ENCODE measurements around the gene RNF208. TPM values are rescaled to one million over a fixed set of nuclear protein-coding genes. Genes with fewer than 3 reads are reported as not detected.

The RNF208 gene
- total RNA-seq, 1 donor from 2014 or later = not detected

DNA sequence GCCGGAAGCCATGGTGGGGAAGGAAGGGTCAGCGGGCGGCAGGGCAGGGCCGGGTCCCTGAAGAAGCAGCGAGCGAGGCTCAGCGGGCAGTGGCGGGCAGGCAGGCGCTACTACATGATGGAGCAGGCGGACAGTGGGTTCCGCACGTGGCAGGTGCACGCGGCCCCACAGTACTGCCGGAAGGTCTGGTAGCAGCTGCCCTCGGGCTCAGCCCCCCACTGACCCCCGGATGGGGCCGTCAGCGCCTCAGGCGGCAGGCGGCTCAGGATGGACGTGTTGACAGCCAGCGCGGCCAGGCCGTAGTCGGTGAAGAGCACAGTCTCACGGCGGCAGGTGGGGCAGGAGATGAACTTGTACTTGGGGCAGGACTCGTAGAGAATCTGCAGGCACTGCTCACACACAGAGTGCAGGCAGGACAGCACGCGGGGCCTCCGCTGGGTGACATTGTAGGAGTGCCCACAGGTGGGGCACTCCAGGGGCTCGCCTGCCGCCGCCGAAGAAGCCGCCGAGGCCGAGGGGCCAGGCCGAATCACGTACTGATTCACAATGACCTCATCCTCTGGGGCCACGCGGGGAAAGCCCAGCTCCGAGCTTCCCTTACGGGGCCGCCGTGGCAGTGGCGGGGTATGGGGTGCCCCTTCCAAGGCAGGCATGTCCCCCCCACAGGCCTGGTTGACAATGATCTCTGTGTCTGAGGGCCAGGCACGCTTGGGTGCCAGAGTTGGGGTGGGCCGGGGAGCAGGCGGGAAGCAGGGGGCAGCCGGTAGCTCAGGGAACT is 1.5 kb downstream of the RNF208 start:
- Histone ChIP-seq H3K27me3 (ENCODE audit: control insufficient read depth in 3 of 3, insufficient read depth in 3 of 3, low read length in 3 of 3) (no peaks in the 10 kb centered on the region), H3K36me3 (ENCODE audit: control insufficient read depth in 3 of 3, insufficient read depth in 3 of 3, low read length in 3 of 3) (peaks cover 0 to 2% (median 0%) of the 10 kb centered on the region in 3 donors), H3K4me1 (ENCODE audit: control insufficient read depth in 3 of 3, insufficient read depth in 3 of 3, low read length in 3 of 3) (peaks cover 20 to 43% (median 27%) of the 10 kb centered on the region in 3 donors), H3K9ac (ENCODE audit: low read depth in 1 of 3, low read length in 3 of 3) (no peak overlapping the region), H3K27ac (ENCODE audit: low read depth, low read length) (no peak overlapping the region), H3K9me3 (ENCODE audit: control insufficient read depth in 3 of 3, low read length in 3 of 3) (no peaks in the 10 kb centered on the region), H3K4me3 (ENCODE audit: low read length in 3 of 3) (no peak overlapping the region)

DNA sequence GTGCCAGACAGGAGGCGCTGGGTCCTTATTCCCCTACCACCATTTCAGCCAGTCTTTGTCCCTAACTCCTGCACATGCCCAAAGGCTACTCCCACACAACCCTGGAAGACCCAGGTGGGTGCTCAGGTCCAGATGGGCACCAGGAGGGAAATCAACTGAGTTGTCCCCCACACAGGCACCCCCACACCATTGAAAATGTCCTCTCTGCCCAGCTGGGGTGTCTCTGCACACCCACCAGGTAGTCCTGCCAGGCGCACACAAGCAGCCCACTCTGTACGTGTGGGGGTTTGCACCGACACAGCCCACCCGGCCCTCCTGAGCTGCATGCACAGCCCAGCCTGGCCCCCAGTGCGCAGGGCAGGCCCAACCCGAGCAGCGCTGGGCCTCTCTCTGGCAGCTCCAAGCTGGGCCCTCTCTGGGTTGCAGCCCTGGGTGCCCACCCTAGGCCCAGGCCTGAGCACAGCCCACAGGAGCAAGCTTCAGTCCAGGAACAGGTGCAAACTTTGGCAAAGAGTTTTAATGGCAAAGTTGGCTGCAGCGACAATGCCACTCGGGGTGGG is 2.2 kb downstream of the RNF208 start:
- no peak overlapping the region for H3K9ac ChIP-seq (ENCODE audit: low read depth in 1 of 3, low read length in 3 of 3)
- peaks cover 20 to 43% (median 27%) of the 10 kb centered on the region in 3 donors for H3K4me1 ChIP-seq (ENCODE audit: control insufficient read depth in 3 of 3, insufficient read depth in 3 of 3, low read length in 3 of 3)
- H3K9me3 ChIP-seq (ENCODE audit: control insufficient read depth in 3 of 3, low read length in 3 of 3) = no peaks in the 10 kb centered on the region
- H3K27ac ChIP-seq (ENCODE audit: low read depth, low read length) = no peak overlapping the region
- no peak overlapping the region for H3K4me3 ChIP-seq (ENCODE audit: low read length in 3 of 3)
- no peaks in the 10 kb centered on the region for H3K27me3 ChIP-seq (ENCODE audit: control insufficient read depth in 3 of 3, insufficient read depth in 3 of 3, low read length in 3 of 3)
- H3K36me3 ChIP-seq (ENCODE audit: control insufficient read depth in 3 of 3, insufficient read depth in 3 of 3, low read length in 3 of 3) = peaks cover 0 to 2% (median 0%) of the 10 kb centered on the region in 3 donors

DNA sequence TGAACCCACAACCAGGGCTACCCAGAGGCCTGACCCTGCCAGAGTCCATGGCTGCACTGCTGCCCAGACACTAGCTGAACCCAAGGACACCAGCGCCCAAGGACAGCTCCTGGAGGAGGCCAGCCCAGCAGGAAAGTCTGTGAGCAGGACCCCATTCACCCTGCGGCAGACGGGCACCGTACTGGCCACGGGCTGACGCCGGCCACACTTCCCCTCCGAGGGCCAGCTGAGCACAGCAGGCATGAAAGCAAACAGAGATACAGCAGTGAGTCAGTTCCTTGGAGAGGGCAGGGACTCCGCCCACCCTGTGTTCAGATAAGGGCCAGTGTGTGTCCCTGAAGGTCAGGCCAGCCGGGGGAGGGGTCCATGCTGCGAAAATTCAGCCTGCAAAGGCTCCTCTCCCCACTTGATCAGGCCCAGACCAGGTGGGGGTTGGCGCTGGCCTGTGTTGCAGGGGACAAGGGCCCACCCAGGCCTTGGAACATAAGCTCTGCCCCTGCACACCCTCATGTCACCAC is 3.2 kb downstream of the RNF208 start:
- no peak overlapping the region for H3K27ac ChIP-seq (ENCODE audit: low read depth, low read length)

DNA sequence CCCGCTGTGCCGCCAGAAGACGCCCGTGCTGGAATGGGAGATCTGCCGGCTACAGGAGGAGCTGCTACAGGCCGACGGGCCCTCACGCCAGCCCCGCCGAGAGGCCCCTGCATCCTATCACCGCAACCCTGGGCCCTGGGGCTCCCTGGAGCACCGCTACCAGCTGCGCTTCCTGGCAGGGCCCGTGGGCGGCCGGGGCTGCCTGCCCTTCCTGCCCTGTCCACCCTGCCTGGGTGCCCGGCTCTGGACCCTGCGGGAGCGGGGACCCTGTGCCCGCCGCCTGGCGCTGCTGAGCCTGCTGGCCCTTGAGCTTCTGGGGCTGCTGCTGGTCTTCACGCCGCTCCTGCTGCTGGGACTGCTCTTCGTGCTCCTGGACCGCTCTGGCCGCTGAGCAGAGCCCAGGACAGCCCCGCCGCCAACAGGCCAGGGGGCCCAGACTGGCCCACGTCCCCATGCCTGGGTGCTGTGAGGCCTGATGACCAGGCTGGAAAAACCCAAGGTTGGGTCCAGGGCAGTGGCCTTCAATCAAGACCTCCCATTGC is 3.8 kb downstream of the RNF208 start:
- Histone ChIP-seq H3K4me1 (ENCODE audit: control insufficient read depth in 3 of 3, insufficient read depth in 3 of 3, low read length in 3 of 3) (peaks cover 14 to 34% (median 22%) of the 10 kb centered on the region in 3 donors), H3K9me3 (ENCODE audit: control insufficient read depth in 3 of 3, low read length in 3 of 3) (no peaks in the 10 kb centered on the region), H3K27ac (ENCODE audit: low read depth, low read length) (no peak overlapping the region), H3K4me3 (ENCODE audit: low read length in 3 of 3) (peak overlapping the region in 1 of 3 donors; percentile 58), H3K27me3 (ENCODE audit: control insufficient read depth in 3 of 3, insufficient read depth in 3 of 3, low read length in 3 of 3) (no peaks in the 10 kb centered on the region), H3K36me3 (ENCODE audit: control insufficient read depth in 3 of 3, insufficient read depth in 3 of 3, low read length in 3 of 3) (peaks cover 0 to 2% (median 0%) of the 10 kb centered on the region in 3 donors), H3K9ac (ENCODE audit: low read depth in 1 of 3, low read length in 3 of 3) (peak overlapping the region in 2 of 3 donors; percentile 8 to 80)

More for the DNA sequence above, 3.2 kb downstream of the RNF208 start:
- Histone ChIP-seq H3K4me3 (ENCODE audit: low read length in 3 of 3) (no peak overlapping the region), H3K4me1 (ENCODE audit: control insufficient read depth in 3 of 3, insufficient read depth in 3 of 3, low read length in 3 of 3) (peaks cover 16 to 34% (median 22%) of the 10 kb centered on the region in 3 donors), H3K27me3 (ENCODE audit: control insufficient read depth in 3 of 3, insufficient read depth in 3 of 3, low read length in 3 of 3) (no peaks in the 10 kb centered on the region), H3K9ac (ENCODE audit: low read depth in 1 of 3, low read length in 3 of 3) (peak overlapping the region in 2 of 3 donors; percentile 8 to 80), H3K36me3 (ENCODE audit: control insufficient read depth in 3 of 3, insufficient read depth in 3 of 3, low read length in 3 of 3) (peaks cover 0 to 2% (median 0%) of the 10 kb centered on the region in 3 donors), H3K9me3 (ENCODE audit: control insufficient read depth in 3 of 3, low read length in 3 of 3) (no peaks in the 10 kb centered on the region)

DNA sequence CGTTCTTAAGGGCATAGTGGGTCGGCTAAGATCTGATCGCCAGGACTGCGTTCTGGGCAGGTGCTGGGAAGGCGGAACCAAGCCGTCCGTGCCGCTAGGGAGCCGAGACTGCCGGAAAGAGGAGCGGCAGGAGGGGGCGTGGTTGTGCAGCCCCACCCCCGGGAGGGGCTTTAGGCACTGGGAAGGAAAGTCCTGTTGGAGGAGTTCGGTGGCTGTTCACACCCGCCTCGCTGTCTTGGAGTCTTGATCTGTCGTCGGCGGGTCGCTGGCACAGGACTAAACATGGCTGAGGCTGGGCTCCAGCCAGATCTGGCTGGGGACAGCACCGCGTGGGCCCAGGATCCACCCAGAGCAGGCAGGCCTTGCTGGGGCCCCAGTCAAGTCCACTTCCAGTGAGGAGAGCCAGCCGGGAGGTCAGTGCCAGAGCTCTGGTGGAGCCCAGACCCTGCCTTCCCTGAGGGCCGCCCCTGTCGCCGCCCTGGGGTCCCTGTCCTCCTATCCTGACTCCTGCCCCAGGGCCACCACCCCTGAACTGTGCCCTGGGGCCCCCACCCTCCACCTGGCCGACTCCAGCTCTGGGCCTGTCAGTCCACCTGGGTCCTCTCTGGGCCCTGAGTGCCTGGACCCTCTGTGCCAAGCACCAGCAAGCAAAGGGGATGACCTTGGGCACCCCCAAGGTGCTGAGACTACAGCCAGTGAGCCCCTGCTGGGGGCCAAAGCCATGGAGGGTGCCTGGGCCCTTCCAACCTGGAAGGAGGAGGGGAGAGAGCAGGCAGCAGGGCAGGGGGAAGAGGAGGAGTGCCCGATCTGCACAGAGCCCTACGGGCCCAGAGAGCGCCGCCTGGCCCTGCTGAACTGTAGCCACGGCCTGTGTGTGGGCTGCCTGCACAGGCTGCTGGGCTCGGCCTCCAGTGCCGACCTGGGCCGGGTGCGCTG is 4.5 kb downstream of the RNF208 start:
- H3K4me3 ChIP-seq (ENCODE audit: low read length in 3 of 3) = peak overlapping the region; percentile 38 to 64 (median 58)
- peaks cover 8 to 27% (median 16%) of the 10 kb centered on the region in 3 donors for H3K4me1 ChIP-seq (ENCODE audit: control insufficient read depth in 3 of 3, insufficient read depth in 3 of 3, low read length in 3 of 3)
- no peaks in the 10 kb centered on the region for H3K9me3 ChIP-seq (ENCODE audit: control insufficient read depth in 3 of 3, low read length in 3 of 3)
- no peaks in the 10 kb centered on the region for H3K27me3 ChIP-seq (ENCODE audit: control insufficient read depth in 3 of 3, insufficient read depth in 3 of 3, low read length in 3 of 3)
- peak overlapping the region; percentile 25 for H3K27ac ChIP-seq (ENCODE audit: low read depth, low read length)
- peak overlapping the region; percentile 2 to 80 (median 69) for H3K9ac ChIP-seq (ENCODE audit: low read depth in 1 of 3, low read length in 3 of 3)
- H3K36me3 ChIP-seq (ENCODE audit: control insufficient read depth in 3 of 3, insufficient read depth in 3 of 3, low read length in 3 of 3) = peaks cover 0 to 2% (median 0%) of the 10 kb centered on the region in 3 donors

DNA sequence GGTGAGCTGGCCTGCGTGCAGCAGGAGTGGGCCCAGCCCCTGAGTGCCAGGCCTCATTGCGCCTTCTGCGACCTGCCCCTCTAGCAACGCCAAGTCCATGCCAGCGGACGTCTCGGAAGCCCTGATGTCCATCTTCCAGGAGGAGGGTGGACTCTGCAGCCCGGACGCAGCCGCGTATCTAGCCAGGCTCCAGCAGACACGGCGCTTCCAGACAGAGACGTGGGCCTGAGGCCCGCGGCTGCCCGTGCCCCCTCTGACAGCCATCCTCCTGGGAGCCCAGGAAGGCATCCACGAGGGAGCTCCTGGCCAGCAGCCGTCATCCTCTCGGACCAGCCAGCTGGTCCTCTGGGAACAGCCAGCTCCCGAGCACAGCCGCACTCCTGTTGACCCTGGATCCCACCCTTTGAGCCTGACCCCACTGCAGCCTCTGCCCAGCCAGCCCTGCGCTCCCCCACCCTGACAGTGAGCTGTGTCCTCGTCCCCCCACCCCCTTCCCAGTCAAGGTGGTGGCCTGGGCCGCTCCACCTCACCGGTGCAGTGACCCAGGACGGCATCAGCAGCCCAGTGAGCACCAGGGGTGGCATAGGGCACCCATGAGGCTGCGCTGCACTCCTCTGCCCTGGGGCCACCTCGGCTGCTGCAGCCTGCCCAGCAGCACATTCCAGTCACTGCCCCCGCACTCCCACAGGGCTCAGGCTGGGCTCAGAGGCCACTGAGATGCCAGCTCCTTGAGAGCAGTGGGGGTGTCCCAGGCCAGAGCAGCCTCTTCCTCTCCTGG is 5.7 kb downstream of the RNF208 start:
- no peaks in the 10 kb centered on the region for H3K27me3 ChIP-seq (ENCODE audit: control insufficient read depth in 3 of 3, insufficient read depth in 3 of 3, low read length in 3 of 3)
- peaks cover 0 to 2% (median 0%) of the 10 kb centered on the region in 3 donors for H3K36me3 ChIP-seq (ENCODE audit: control insufficient read depth in 3 of 3, insufficient read depth in 3 of 3, low read length in 3 of 3)
- no peak overlapping the region for H3K4me3 ChIP-seq (ENCODE audit: low read length in 3 of 3)
- peak overlapping the region in 1 of 3 donors; percentile 69 for H3K9ac ChIP-seq (ENCODE audit: low read depth in 1 of 3, low read length in 3 of 3)
- no peak overlapping the region for H3K27ac ChIP-seq (ENCODE audit: low read depth, low read length)
- peaks cover 8 to 27% (median 15%) of the 10 kb centered on the region in 3 donors for H3K4me1 ChIP-seq (ENCODE audit: control insufficient read depth in 3 of 3, insufficient read depth in 3 of 3, low read length in 3 of 3)
- H3K9me3 ChIP-seq (ENCODE audit: control insufficient read depth in 3 of 3, low read length in 3 of 3) = no peaks in the 10 kb centered on the region

DNA sequence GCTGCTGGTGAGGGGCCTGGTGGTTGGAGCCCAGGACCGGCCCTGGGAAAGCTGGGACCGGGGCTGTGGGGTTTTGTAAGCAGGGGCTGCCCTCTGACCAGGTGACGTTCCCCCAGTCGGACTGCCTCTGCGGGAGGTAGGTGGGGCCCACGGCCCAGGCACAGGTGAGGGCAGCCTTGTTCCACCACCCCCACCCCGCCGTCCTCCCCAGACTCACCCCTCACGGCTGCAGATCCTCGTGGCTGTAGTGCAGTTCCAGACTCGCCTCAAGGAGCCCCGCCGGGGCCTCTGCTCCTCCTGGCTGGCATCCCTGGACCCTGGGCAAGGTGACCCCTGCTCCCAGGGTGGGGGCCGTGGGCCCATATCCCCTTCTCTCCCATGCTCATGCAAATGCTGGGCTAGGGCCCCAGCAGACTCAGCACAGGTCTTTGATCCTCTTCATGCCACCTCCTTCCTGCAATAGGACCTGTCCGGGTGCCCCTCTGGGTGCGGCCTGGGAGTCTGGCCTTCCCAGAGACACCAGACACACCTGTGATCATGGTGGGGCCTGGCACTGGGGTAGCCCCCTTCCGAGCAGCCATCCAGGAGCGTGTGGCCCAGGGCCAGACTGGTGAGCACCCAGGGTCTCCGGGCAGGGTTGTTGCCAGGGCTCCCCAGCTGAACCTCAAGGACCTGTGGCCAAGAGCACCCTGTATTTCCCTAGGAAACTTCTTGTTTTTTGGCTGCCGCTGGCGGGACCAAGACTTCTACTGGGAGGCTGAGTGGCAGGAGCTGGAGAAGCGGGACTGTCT is 6.6 kb downstream of the RNF208 start:
- no peak overlapping the region for H3K9ac ChIP-seq (ENCODE audit: low read depth in 1 of 3, low read length in 3 of 3)
- no peak overlapping the region for H3K27ac ChIP-seq (ENCODE audit: low read depth, low read length)
- no peaks in the 10 kb centered on the region for H3K27me3 ChIP-seq (ENCODE audit: control insufficient read depth in 3 of 3, insufficient read depth in 3 of 3, low read length in 3 of 3)
- peaks cover 0 to 2% (median 0%) of the 10 kb centered on the region in 3 donors for H3K36me3 ChIP-seq (ENCODE audit: control insufficient read depth in 3 of 3, insufficient read depth in 3 of 3, low read length in 3 of 3)
- no peak overlapping the region for H3K4me3 ChIP-seq (ENCODE audit: low read length in 3 of 3)
- no peaks in the 10 kb centered on the region for H3K9me3 ChIP-seq (ENCODE audit: control insufficient read depth in 3 of 3, low read length in 3 of 3)
- H3K4me1 ChIP-seq (ENCODE audit: control insufficient read depth in 3 of 3, insufficient read depth in 3 of 3, low read length in 3 of 3) = peaks cover 8 to 27% (median 14%) of the 10 kb centered on the region in 3 donors

DNA sequence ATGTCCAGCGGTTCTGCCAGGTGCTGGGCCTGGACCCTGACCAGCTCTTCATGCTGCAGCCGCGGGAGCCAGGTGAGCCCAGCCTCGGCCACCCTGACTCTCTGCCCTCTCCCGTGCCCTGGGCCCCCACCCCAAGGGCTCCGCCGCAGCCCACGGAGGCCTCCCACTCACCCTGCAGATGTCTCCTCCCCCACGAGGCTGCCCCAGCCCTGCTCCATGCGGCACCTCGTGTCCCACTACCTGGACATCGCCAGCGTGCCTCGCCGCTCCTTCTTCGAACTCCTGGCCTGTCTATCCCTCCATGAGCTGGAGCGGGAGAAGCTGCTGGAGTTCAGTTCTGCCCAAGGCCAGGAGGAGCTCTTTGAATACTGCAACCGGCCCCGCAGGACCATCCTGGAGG is 7.4 kb downstream of the RNF208 start:
- no peaks in the 10 kb centered on the region for H3K9me3 ChIP-seq (ENCODE audit: control insufficient read depth in 3 of 3, low read length in 3 of 3)

More for the DNA sequence above, 7.4 kb downstream of the RNF208 start:
- H3K27me3 ChIP-seq (ENCODE audit: control insufficient read depth in 3 of 3, insufficient read depth in 3 of 3, low read length in 3 of 3) = no peaks in the 10 kb centered on the region
- H3K4me1 ChIP-seq (ENCODE audit: control insufficient read depth in 3 of 3, insufficient read depth in 3 of 3, low read length in 3 of 3) = peaks cover 8 to 27% (median 14%) of the 10 kb centered on the region in 3 donors
- H3K4me3 ChIP-seq (ENCODE audit: low read length in 3 of 3) = no peak overlapping the region
- H3K9ac ChIP-seq (ENCODE audit: low read depth in 1 of 3, low read length in 3 of 3) = no peak overlapping the region
- H3K27ac ChIP-seq (ENCODE audit: low read depth, low read length) = no peak overlapping the region
- H3K36me3 ChIP-seq (ENCODE audit: control insufficient read depth in 3 of 3, insufficient read depth in 3 of 3, low read length in 3 of 3) = peaks cover 0 to 2% (median 0%) of the 10 kb centered on the region in 3 donors
